A673 (cell line): Measurements from ENCODE around the gene MYH10.

Experiments
- EZH2 ChIP-seq: fragments of 200-600 bp; sonication (generic); IDR thresholded peaks from 2 replicates; pipeline ENCODE4 v1.6.1; 2017; ENCODE audit warnings: borderline replicate concordance, low read depth, mild to moderate bottlenecking, mixed read lengths, antibody characterized with exemption, low read length; ENCODE audit not compliant: poor library complexity, severe bottlenecking
- TF ChIP-seq, protein P1 (sequence below): fragments of 300-800, 200-600 bp; sonication (generic); conservative IDR thresholded peaks from 2 replicates; pipeline ENCODE4 v1.5.1; 2017; ENCODE audit warnings: low read depth, mild to moderate bottlenecking, antibody characterized with exemption, low read length, moderate library complexity, mixed read lengths

DNA sequence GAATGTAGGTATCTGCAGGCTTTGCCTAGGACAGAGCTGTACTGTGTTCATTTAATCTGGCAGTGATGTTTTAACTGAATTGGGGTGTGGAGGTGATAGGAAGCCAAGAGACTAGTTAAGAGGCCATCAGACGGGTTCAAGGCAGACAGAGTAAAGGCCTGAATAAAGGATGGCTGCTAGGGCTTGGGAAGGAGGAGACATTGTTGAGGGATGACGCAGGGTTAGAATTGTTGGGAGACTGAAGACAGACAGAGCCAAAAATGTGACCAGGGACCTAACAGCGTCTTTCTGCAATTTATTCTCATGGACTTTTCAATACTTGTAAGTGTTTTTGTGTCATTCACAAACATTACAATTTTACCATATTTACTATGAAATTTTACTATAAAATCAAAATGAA, 48.6 kb upstream of the MYH10 start:
- TF ChIP-seq, protein P1, sequence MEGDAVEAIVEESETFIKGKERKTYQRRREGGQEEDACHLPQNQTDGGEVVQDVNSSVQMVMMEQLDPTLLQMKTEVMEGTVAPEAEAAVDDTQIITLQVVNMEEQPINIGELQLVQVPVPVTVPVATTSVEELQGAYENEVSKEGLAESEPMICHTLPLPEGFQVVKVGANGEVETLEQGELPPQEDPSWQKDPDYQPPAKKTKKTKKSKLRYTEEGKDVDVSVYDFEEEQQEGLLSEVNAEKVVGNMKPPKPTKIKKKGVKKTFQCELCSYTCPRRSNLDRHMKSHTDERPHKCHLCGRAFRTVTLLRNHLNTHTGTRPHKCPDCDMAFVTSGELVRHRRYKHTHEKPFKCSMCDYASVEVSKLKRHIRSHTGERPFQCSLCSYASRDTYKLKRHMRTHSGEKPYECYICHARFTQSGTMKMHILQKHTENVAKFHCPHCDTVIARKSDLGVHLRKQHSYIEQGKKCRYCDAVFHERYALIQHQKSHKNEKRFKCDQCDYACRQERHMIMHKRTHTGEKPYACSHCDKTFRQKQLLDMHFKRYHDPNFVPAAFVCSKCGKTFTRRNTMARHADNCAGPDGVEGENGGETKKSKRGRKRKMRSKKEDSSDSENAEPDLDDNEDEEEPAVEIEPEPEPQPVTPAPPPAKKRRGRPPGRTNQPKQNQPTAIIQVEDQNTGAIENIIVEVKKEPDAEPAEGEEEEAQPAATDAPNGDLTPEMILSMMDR = no peak
- TF ChIP-seq EZH2 = no peak
